B cell (primary cell): ENCODE measurements around the gene CFAP161. TPM values are rescaled to one million over a fixed set of nuclear protein-coding genes. Genes with fewer than 3 reads are reported as not detected.

Source experiments
- ATAC-seq: fragments of 200-7000 bp; cut with Tn5 transposase; one replicate; pipeline ENCODE4 v1.10.0; 2021; ENCODE audit warnings: low read depth, mild to moderate bottlenecking, moderate number of reproducible peaks, moderate library complexity
- CTCF ChIA-PET: fragments of 350-600 bp; sonication (Branson Sonifier 250); formaldehyde crosslinking; loops from one replicate; lab custom pipeline; 2021; ENCODE audit warnings: antibody characterized with exemption, inconsistent platforms; lab: Charles Lee
- POLR2A ChIA-PET: fragments of 350-600 bp; sonication (Branson Sonifier 250); formaldehyde crosslinking; loops from one replicate; lab custom pipeline; 2021; ENCODE audit warnings: antibody characterized with exemption; lab: Charles Lee
- DNase-seq: peaks from one replicate; pipeline ENCODE4 v3.0.0; 2013
- H2AFZ ChIP-seq: 2 replicates; pipeline ENCODE4 v1.6.1; 2012; ENCODE audit warnings: mild to moderate bottlenecking, low read depth, low read length; ENCODE audit not compliant: insufficient read depth, poor library complexity, severe bottlenecking
- H3K27ac ChIP-seq, 2 donors: 1 replicate in 1 of 2; 2 replicates in 1 of 2; pipeline ENCODE4 v1.5.1; 2012 to 2013; ENCODE audit warnings: low read length in 2 of 2, mild to moderate bottlenecking in 2 of 2, moderate library complexity in 1 of 2
- H3K27me3 ChIP-seq, 4 experiments: fragments of 200-600 bp in 1 of 4; sonication (generic) in 1 of 4; replicated peaks in 1 of 4; 1 replicate in 2 of 4; 2 replicates in 2 of 4; pipeline versions ENCODE4 v1.6.1 to v1.7.0; 2013 to 2016; ENCODE audit warnings: low read length in 3 of 4, mild to moderate bottlenecking in 2 of 4, mixed read lengths in 1 of 4, moderate library complexity in 1 of 4; ENCODE audit not compliant: insufficient read depth in 4 of 4, control insufficient read depth in 3 of 4; ENCODE audit errors: control extremely low read depth in 1 of 4
- H3K36me3 ChIP-seq, 2 experiments: replicated peaks in 1 of 2; 1 replicate in 1 of 2; 2 replicates in 1 of 2; pipeline versions ENCODE4 v1.6.1 to v1.7.1; 2013; ENCODE audit warnings: low read length in 1 of 2; ENCODE audit not compliant: insufficient read depth in 2 of 2, control insufficient read depth in 1 of 2; ENCODE audit errors: control extremely low read depth in 1 of 2, extremely low read depth in 1 of 2
- H3K4me1 ChIP-seq, 2 donors: fragments of 200-600 bp in 1 of 2; sonication (generic) in 1 of 2; 1 replicate in 1 of 2; 2 replicates in 1 of 2; pipeline versions ENCODE4 v1.5.1 to v1.6.1; 2013 to 2017; ENCODE audit warnings: low read length in 2 of 2; ENCODE audit not compliant: control insufficient read depth in 2 of 2, insufficient read depth in 2 of 2
- H3K4me2 ChIP-seq: replicated peaks from 2 replicates; pipeline ENCODE3; 2012; ENCODE audit warnings: mild to moderate bottlenecking, low read depth, low read length; ENCODE audit not compliant: poor library complexity, severe bottlenecking
- H3K4me3 ChIP-seq, 5 experiments: fragments of 200-600 bp in 1 of 5; sonication (generic) in 1 of 5; 1 replicate in 3 of 5; 2 replicates in 2 of 5; pipeline versions ENCODE4 v1.5.1 to v1.7.0; 2011 to 2016; ENCODE audit warnings: low read length in 4 of 5, mild to moderate bottlenecking in 4 of 5, low read depth in 2 of 5, control low read depth in 1 of 5, moderate library complexity in 1 of 5; ENCODE audit not compliant: insufficient read depth in 1 of 5; ENCODE audit errors: control extremely low read depth in 1 of 5, extremely low read depth in 1 of 5
- H3K79me2 ChIP-seq: fragments of 200-600 bp; sonication (generic); one replicate; pipeline ENCODE4 v1.6.0; 2016; ENCODE audit warnings: low read length; ENCODE audit not compliant: control insufficient read depth, insufficient read depth
- H3K9ac ChIP-seq: fragments of 200-600 bp; sonication (generic); 2 replicates; pipeline ENCODE4 v1.6.1; 2017; ENCODE audit warnings: mild to moderate bottlenecking, low read length, moderate library complexity
- H3K9me3 ChIP-seq, 3 donors: one replicate each; pipeline versions ENCODE4 v1.6.1 to v1.7.1; 2013; ENCODE audit warnings: low read length in 2 of 3; ENCODE audit not compliant: control insufficient read depth in 2 of 3, insufficient read depth in 1 of 3; ENCODE audit errors: control extremely low read depth in 1 of 3
- H4K20me1 ChIP-seq: 2 replicates; pipeline ENCODE4 v1.6.0; 2012; ENCODE audit warnings: mild to moderate bottlenecking, low read length; ENCODE audit not compliant: insufficient read depth, control insufficient read depth, poor library complexity, severe bottlenecking
- H3K27ac Mint-ChIP-seq: one replicate; pipeline ENCODE4 v1.8.0; 2021; ENCODE audit warnings: mixed read lengths
- H3K27me3 Mint-ChIP-seq: one replicate; pipeline ENCODE4 v1.8.0; 2021; ENCODE audit warnings: mixed read lengths
- H3K4me1 Mint-ChIP-seq: one replicate; pipeline ENCODE4 v1.8.0; 2021; ENCODE audit warnings: mixed read lengths
- H3K4me3 Mint-ChIP-seq: one replicate; pipeline ENCODE4 v1.8.0; 2021; ENCODE audit warnings: mixed read lengths
- H3K9me3 Mint-ChIP-seq: one replicate; pipeline ENCODE4 v1.8.0; 2022; ENCODE audit warnings: mixed read lengths; ENCODE audit not compliant: insufficient read depth
- EZH2 ChIP-seq: IDR thresholded peaks from 2 replicates; pipeline ENCODE4 v1.6.1; 2012; ENCODE audit warnings: borderline replicate concordance, low read depth, mild to moderate bottlenecking, moderate library complexity, low read length; ENCODE audit not compliant: insufficient read depth, poor library complexity, severe bottlenecking
- WGBS: methylation state at CpG from one replicate; pipeline ENCODE4 v1.1.5; 2013; ENCODE audit warnings: missing lambda C conversion rate; ENCODE audit not compliant: insufficient coverage; 5-methylcytosine and 5-hydroxymethylcytosine counted together
- intact Hi-C: fragments of 100-400 bp; cut with micrococcal nuclease; formaldehyde crosslinking; loops from one replicate; pipeline ENCODE4 v1.10.0; 2022
- polyA plus RNA-seq: library from polyadenylated mRNA; depleted of rRNA; stranded (reverse); fragments of >200 nt; gene quantifications from 2 replicates; pipeline ENCODE4 v1.2.3, GENCODE V29; 2012
- total RNA-seq, 2 donors: library from RNA; stranded (reverse); fragments of 120-200 nt in 1 of 2; gene quantifications; 1 replicate in 1 of 2; 2 replicates in 1 of 2; pipeline versions ENCODE4 v1.2.3 to v1.2.4, GENCODE V29; 2013 to 2022
- TF ChIP-seq, protein P1 (sequence below): fragments of 200-600 bp; IDR thresholded peaks from one replicate; pipeline ENCODE4 v1.8.0; 2022; ENCODE audit warnings: antibody characterized with exemption, mild to moderate bottlenecking

The CFAP161 gene
- total and polyA plus RNA-seq, 2 donors (not counting 1 experiment from before 2014, with no cell fraction given) = not detected

DNA sequence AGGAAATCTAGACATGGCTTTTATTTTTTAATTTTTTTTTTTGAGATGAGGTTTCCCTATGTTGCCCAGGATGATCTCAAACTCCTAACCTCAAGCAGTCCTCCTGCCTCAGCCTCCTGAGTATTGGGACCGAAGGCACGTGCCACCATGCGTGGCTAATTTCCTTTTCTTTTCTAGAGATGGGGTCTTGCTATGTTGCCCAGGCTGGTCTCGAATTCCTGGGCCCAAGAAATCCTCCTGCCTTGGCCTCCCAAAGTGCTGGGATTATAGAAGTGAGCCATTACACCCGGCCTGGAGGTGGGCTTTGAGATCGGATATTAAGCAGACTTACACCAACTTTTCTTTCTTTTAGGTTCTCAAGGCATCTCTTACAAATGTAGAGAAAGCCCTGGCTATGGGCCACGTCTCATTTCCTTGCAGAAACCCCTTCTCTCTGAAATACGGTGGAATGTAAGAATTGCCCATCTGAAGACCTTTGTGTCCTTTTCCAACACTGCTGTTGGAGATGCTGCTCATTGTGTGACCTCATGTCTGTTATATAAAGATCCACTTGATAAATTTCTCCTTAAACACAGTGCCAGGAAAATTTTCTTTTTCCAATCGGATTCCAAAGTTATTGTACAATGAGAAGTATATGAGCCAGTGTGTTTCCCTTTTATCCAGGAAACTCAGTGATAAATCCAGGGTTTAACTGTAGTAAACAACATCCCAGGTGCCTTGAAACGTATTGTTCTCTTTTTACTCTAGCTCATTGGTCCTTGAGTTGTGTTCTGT lies 36.8 kb upstream of the CFAP161 start:
- WGBS = 95% methylated on average over 4 of the region's 10 CpGs
- ATAC-seq = no peak
- H3K27ac ChIP-seq = no peak overlapping the region
- peaks cover 0 to 3% (median 0%) of the 10 kb centered on the region in 3 donors for H3K9me3 ChIP-seq
- no peak overlapping the region for H3K4me3 ChIP-seq
- no peak for DNase-seq
- H4K20me1 ChIP-seq = no peaks in the 10 kb centered on the region
- H3K4me2 ChIP-seq = no peak overlapping the region
- Mint-ChIP-seq H3K4me1 (no peaks in the 10 kb centered on the region), H3K9me3 (no peaks in the 10 kb centered on the region), H3K4me3 (no peak overlapping the region), H3K27ac (no peak overlapping the region), H3K27me3 (peaks cover 59% of the 10 kb centered on the region)
- H3K4me1 ChIP-seq = no peaks in the 10 kb centered on the region
- H3K27me3 ChIP-seq = peaks cover 0 to 39% (median 16%) of the 10 kb centered on the region in 4 experiments
- H3K79me2 ChIP-seq = no peaks in the 10 kb centered on the region
- ChIA-PET POLR2A (no interaction called here), CTCF (interaction anchor here (2.3 kb wide), 1 partner anchor 11 kb away, joined by 6 read pairs; no protein-coding TSS in a partner anchor)
- H3K9ac ChIP-seq = no peak overlapping the region
- no peak overlapping the region for H2AFZ ChIP-seq
- intact Hi-C loops = no loop called here
- TF ChIP-seq, protein P1, sequence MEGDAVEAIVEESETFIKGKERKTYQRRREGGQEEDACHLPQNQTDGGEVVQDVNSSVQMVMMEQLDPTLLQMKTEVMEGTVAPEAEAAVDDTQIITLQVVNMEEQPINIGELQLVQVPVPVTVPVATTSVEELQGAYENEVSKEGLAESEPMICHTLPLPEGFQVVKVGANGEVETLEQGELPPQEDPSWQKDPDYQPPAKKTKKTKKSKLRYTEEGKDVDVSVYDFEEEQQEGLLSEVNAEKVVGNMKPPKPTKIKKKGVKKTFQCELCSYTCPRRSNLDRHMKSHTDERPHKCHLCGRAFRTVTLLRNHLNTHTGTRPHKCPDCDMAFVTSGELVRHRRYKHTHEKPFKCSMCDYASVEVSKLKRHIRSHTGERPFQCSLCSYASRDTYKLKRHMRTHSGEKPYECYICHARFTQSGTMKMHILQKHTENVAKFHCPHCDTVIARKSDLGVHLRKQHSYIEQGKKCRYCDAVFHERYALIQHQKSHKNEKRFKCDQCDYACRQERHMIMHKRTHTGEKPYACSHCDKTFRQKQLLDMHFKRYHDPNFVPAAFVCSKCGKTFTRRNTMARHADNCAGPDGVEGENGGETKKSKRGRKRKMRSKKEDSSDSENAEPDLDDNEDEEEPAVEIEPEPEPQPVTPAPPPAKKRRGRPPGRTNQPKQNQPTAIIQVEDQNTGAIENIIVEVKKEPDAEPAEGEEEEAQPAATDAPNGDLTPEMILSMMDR = no peak
- no peak for TF ChIP-seq EZH2
- no peaks in the 10 kb centered on the region for H3K36me3 ChIP-seq

DNA sequence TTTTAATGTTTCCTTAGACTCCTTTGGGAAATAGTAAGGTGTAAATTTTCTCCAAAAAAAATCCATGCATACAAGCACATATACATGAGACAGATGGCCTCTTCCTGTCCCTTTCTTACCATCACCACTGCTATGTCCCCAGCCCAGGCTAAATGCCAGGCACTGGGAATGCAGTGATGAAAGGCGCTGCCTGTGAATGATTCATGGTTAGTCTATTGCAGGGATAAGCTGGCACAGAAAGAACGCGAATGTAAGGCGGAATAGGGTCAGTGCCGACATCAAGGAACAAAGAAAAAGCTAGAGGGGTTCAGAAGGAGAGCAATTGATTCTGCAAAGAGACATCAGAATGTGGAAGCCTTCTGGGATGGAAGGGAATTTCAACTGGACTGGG lies 36.2 kb upstream of the CFAP161 start:
- peaks cover 57% of the 10 kb centered on the region for H3K27me3 Mint-ChIP-seq
- ChIA-PET POLR2A (no interaction called here), CTCF (interaction anchor here (2.3 kb wide), 1 partner anchor 10 kb away, joined by 6 read pairs; no protein-coding TSS in a partner anchor)

More for the DNA sequence above, 36.2 kb upstream of the CFAP161 start:
- no peak overlapping the region for H2AFZ ChIP-seq
- Mint-ChIP-seq H3K4me1 (no peaks in the 10 kb centered on the region), H3K9me3 (no peaks in the 10 kb centered on the region), H3K4me3 (no peak overlapping the region), H3K27ac (no peak overlapping the region)
- H3K9me3 ChIP-seq = peaks cover 0 to 3% (median 0%) of the 10 kb centered on the region in 3 donors
- H3K4me2 ChIP-seq = no peak overlapping the region
- 94% methylated on average over 5 of the region's 5 CpGs for WGBS
- H3K27me3 ChIP-seq = peaks cover 0 to 37% (median 15%) of the 10 kb centered on the region in 4 experiments
- TF ChIP-seq EZH2 = no peak
- TF ChIP-seq, protein P1 = no peak
- no peaks in the 10 kb centered on the region for H3K4me1 ChIP-seq
- no peak overlapping the region for H3K4me3 ChIP-seq
- H3K36me3 ChIP-seq = no peaks in the 10 kb centered on the region
- H3K27ac ChIP-seq = no peak overlapping the region
- ATAC-seq = no peak
- H3K79me2 ChIP-seq = no peaks in the 10 kb centered on the region
- no peak overlapping the region for H3K9ac ChIP-seq
- intact Hi-C loops = no loop called here
- no peaks in the 10 kb centered on the region for H4K20me1 ChIP-seq
- DNase-seq = no peak
